Neuronal stem cell (in vitro differentiated cells): ENCODE measurements around the gene AMER3.

Source experiments
- DNase-seq: peaks from one replicate; pipeline ENCODE4 v3.0.0-alpha.2; 2013; ENCODE audit warnings: low spot score
- H2AFZ ChIP-seq: one replicate; pipeline ENCODE4 v1.6.1; 2013; ENCODE audit warnings: mild to moderate bottlenecking, low read length, inconsistent platforms
- H2AK5ac ChIP-seq: 2 replicates; pipeline ENCODE4 v1.6.1; 2013; ENCODE audit warnings: low read depth, mild to moderate bottlenecking, inconsistent platforms, low read length, moderate library complexity, mixed read lengths
- H2BK120ac ChIP-seq: 2 replicates; pipeline ENCODE4 v1.6.1; 2013; ENCODE audit warnings: low read depth, mild to moderate bottlenecking, inconsistent platforms, low read length, moderate library complexity, mixed read lengths
- H2BK12ac ChIP-seq: one replicate; pipeline ENCODE4 v1.6.1; 2013; ENCODE audit warnings: low read length, inconsistent platforms
- H2BK15ac ChIP-seq: 2 replicates; pipeline ENCODE4 v1.6.1; 2013; ENCODE audit warnings: mild to moderate bottlenecking, low read length, inconsistent platforms, mixed read lengths
- H2BK5ac ChIP-seq: one replicate; pipeline ENCODE4 v1.6.1; 2013; ENCODE audit warnings: inconsistent platforms, mild to moderate bottlenecking, low read length, moderate library complexity
- H3K14ac ChIP-seq: one replicate; pipeline ENCODE4 v1.6.1; 2013; ENCODE audit warnings: low read length, inconsistent platforms
- H3K18ac ChIP-seq: 2 replicates; pipeline ENCODE4 v1.6.1; 2013; ENCODE audit warnings: low read length, inconsistent platforms
- H3K23ac ChIP-seq: 2 replicates; pipeline ENCODE4 v1.6.1; 2013; ENCODE audit warnings: low read depth, mild to moderate bottlenecking, mixed read lengths, low read length, inconsistent platforms; ENCODE audit not compliant: poor library complexity
- H3K27ac ChIP-seq: replicated peaks from 3 replicates; pipeline ENCODE4 v1.5.1; 2013; ENCODE audit warnings: low read length, inconsistent platforms
- H3K27me3 ChIP-seq, 3 experiments: 2 replicates each; pipeline ENCODE4 v1.6.1; 2013; ENCODE audit warnings: low read length in 3 of 3, mild to moderate bottlenecking in 2 of 3, inconsistent platforms in 1 of 3, low read depth in 1 of 3, mixed read lengths in 1 of 3, moderate library complexity in 1 of 3; ENCODE audit not compliant: control insufficient read depth in 3 of 3, insufficient read depth in 3 of 3
- H3K36me3 ChIP-seq, 2 donors: replicated peaks in 1 of 2; 2 replicates each; pipeline ENCODE4 v1.6.1; 2013; ENCODE audit warnings: low read length in 2 of 2; ENCODE audit not compliant: control insufficient read depth in 2 of 2, insufficient read depth in 2 of 2
- H3K4ac ChIP-seq: 2 replicates; pipeline ENCODE4 v1.6.1; 2013; ENCODE audit warnings: inconsistent platforms, mild to moderate bottlenecking, low read length, moderate library complexity
- H3K4me1 ChIP-seq, 2 donors: 1 replicate in 1 of 2; 2 replicates in 1 of 2; pipeline ENCODE4 v1.6.1; 2013; ENCODE audit warnings: low read length in 2 of 2, low read depth in 1 of 2; ENCODE audit not compliant: control insufficient read depth in 2 of 2, insufficient read depth in 1 of 2
- H3K4me2 ChIP-seq: one replicate; pipeline ENCODE4 v1.6.1; 2013; ENCODE audit warnings: mild to moderate bottlenecking, low read length, inconsistent platforms; ENCODE audit not compliant: insufficient read depth, poor library complexity, severe bottlenecking
- H3K4me3 ChIP-seq, 2 donors: 2 replicates each; pipeline ENCODE4 v1.5.1; 2013; ENCODE audit warnings: low read length in 2 of 2, mild to moderate bottlenecking in 2 of 2, inconsistent platforms in 1 of 2, moderate library complexity in 1 of 2
- H3K79me1 ChIP-seq: one replicate; pipeline ENCODE4 v1.6.1; 2013; ENCODE audit warnings: low read depth, mild to moderate bottlenecking, inconsistent platforms, low read length, moderate library complexity
- H3K9ac ChIP-seq: one replicate; pipeline ENCODE4 v1.6.1; 2013; ENCODE audit warnings: mild to moderate bottlenecking, low read depth, low read length, inconsistent platforms; ENCODE audit not compliant: poor library complexity
- H3K9me3 ChIP-seq, 2 donors: replicated peaks in 1 of 2; 2 replicates each; pipeline versions ENCODE3 to v1.6.1; 2013; ENCODE audit warnings: low read length in 2 of 2, mild to moderate bottlenecking in 2 of 2, inconsistent platforms in 1 of 2, low read depth in 1 of 2, mixed read lengths in 1 of 2, moderate library complexity in 1 of 2; ENCODE audit not compliant: control insufficient read depth in 2 of 2, insufficient read depth in 1 of 2
- H4K8ac ChIP-seq: one replicate; pipeline ENCODE4 v1.6.1; 2013; ENCODE audit warnings: low read depth, mild to moderate bottlenecking, inconsistent platforms, low read length, moderate library complexity
- H4K91ac ChIP-seq: one replicate; pipeline ENCODE4 v1.6.1; 2013; ENCODE audit warnings: low read length, low read depth, mild to moderate bottlenecking, inconsistent platforms; ENCODE audit not compliant: poor library complexity
- WGBS, 2 donors: extraction: QIAGEN DNeasy Blood & Tissue Kit; methylation state at CpG; one replicate each; pipeline ENCODE4 v1.1.7; 2013; ENCODE audit warnings: missing lambda C conversion rate in 2 of 2, mixed read lengths in 1 of 2; ENCODE audit not compliant: insufficient read length in 2 of 2, insufficient replicate concordance in 1 of 2; ENCODE audit errors: extremely low coverage in 2 of 2; 5-methylcytosine and 5-hydroxymethylcytosine counted together

AMER3 gene

DNA sequence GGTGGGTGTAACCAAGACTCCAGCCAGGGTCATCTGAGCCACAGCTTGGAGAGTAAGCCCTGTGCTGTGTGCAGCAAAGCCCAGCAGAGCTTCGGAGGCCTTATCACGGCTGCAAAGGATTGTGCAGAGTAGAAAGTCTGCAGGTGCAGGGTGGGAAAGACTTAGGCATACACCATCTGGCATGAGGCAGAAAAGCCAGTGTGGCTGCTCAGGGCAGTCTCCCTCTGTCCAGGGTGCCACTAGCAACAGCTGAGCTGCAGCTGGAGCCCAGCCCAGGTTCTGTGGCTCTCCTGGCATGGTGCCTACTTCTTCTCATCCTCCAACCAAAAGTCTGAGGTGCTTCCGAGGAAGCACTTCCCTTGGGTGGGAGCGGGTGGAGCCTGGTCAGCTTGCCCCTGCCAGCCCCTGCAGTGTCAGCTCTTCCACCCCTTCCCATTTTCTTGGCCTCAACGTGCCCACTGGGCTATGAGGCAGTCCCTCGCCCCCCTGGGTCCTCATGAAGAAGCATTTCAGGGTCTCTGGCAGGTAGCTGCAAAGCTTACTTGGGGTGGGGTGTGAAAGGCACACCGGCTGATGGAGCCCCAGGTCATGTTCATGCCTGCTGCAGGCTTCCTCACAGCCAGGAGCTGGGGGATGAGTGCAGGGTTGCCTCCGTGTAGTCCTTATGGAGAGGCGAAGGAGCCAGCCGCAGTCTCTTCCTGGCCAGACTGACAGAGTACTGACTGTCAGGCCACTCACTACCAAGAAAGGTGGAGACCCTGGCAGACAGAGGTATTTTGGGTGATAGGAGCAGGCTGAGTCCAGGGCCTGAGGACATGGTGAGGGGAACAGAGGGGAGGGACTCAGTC is 4.8 kb downstream of the AMER3 start:
- Histone ChIP-seq H3K4ac (no peak overlapping the region), H3K9ac (no peak overlapping the region)
- no peak for DNase-seq

DNA sequence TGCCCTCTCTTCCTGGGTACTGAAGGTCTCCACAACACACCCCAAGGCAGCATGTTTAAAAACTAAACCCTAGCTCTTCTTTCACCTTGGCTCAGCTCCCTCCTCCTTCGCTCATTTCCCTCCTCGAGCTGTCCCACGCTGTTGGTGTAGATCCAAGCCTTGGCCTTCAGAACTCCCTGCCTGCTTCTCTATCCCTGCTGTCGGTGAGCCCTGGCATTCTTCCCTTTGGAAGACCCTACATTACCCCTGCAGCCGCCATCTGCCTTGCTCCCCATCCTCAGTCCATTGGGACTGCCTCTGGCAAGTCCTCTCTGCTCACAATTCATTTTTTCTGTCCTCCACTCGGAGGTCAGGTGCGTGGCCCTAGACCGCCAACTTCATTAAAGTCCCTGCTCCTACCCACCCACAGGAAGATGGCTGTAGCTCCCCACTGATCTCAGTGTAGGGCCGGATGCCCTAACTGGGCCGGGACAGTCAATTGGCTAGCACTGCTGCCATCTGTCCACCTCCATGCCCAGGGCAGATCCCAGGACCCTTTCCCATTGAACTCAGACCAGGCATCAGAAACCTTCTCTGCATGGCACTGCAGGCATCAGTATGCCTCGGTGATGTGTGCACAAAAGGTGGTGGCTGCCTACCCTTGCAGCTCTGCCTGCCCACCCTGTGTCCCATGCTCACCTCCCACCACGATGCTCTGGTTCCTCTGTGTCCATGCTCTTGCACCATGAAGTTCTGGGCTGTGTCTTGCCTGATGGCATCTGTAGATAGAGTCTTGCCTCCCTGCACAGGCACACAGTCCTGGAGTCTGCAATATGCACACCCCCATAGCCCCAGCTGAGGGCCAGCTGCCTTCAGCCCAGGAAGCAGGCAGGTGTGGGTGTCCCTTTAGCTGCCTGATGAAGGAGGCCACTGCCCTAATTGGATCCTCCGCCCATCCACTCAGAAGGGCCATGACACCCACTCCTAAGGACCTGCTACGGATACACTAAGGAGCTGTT is 5.7 kb downstream of the AMER3 start:
- Histone ChIP-seq H3K23ac (peak overlapping the region; percentile 89), H3K4me2 (no peak overlapping the region), H3K27me3 (peaks cover 3 to 23% (median 17%) of the 10 kb centered on the region in 3 experiments), H4K8ac (peak overlapping the region; percentile 57), H3K27ac (no peak overlapping the region), H3K14ac (peak overlapping the region; percentile 85), H3K9me3 (no peaks in the 10 kb centered on the region), H2BK5ac (no peak overlapping the region), H3K4ac (no peak overlapping the region), H2AFZ (no peak overlapping the region), H2AK5ac (no peak overlapping the region), H3K36me3 (no peaks in the 10 kb centered on the region), H3K18ac (peak overlapping the region; percentile 25), H2BK120ac (no peak overlapping the region), H3K9ac (peak overlapping the region; percentile 18), H2BK15ac (no peak overlapping the region), H3K4me3 (no peak overlapping the region), H3K79me1 (no peaks in the 10 kb centered on the region), H4K91ac (no peak overlapping the region), H3K4me1 (peaks cover 0 to 5% of the 10 kb centered on the region in 2 donors), H2BK12ac (peak overlapping the region; percentile 31)
- no CpG with 5 or more reads among the region's 14 CpGs for WGBS, 2 donors
- DNase-seq: no peak

More for the DNA sequence above, 4.8 kb downstream of the AMER3 start:
- Histone ChIP-seq H3K23ac (peak overlapping the region; percentile 13), H2BK12ac (no peak overlapping the region), H3K18ac (no peak overlapping the region), H2AFZ (no peak overlapping the region), H3K27ac (no peak overlapping the region), H3K27me3 (peaks cover 3 to 31% (median 23%) of the 10 kb centered on the region in 3 experiments), H2AK5ac (no peak overlapping the region), H2BK5ac (no peak overlapping the region), H3K36me3 (no peaks in the 10 kb centered on the region), H3K4me1 (peaks cover 0 to 6% of the 10 kb centered on the region in 2 donors), H3K4me3 (no peak overlapping the region), H3K14ac (peak overlapping the region; percentile 43), H4K91ac (no peak overlapping the region), H4K8ac (no peak overlapping the region), H3K79me1 (no peaks in the 10 kb centered on the region), H2BK15ac (no peak overlapping the region), H2BK120ac (no peak overlapping the region), H3K9me3 (no peaks in the 10 kb centered on the region), H3K4me2 (no peak overlapping the region)
- WGBS, 2 donors: no CpG with 5 or more reads among the region's 10 CpGs

GRCh38 chr2:130762031-130762909 is 6.9 kb downstream of the AMER3 start:
- Histone ChIP-seq H4K8ac (no peak overlapping the region), H3K23ac (no peak overlapping the region), H3K9ac (no peak overlapping the region), H4K91ac (no peak overlapping the region), H3K18ac (no peak overlapping the region), H2BK15ac (no peak overlapping the region), H3K4me1 (peaks cover 0 to 4% of the 10 kb centered on the region in 2 donors), H3K4ac (no peak overlapping the region), H3K36me3 (no peaks in the 10 kb centered on the region), H2AK5ac (no peak overlapping the region), H3K79me1 (no peaks in the 10 kb centered on the region), H2BK120ac (no peak overlapping the region), H3K4me2 (no peak overlapping the region), H3K14ac (peak overlapping the region; percentile 17), H3K27me3 (peaks cover 3 to 12% (median 7%) of the 10 kb centered on the region in 3 experiments), H2AFZ (no peak overlapping the region), H2BK5ac (no peak overlapping the region), H3K4me3 (no peak overlapping the region), H3K9me3 (no peaks in the 10 kb centered on the region), H2BK12ac (no peak overlapping the region), H3K27ac (no peak overlapping the region)
- no peak for DNase-seq
- WGBS, 2 donors: no CpG with 5 or more reads among the region's 37 CpGs
